Kidney (tissue), 14 donors: ENCODE data around the gene POMT1. TPM values are rescaled to one million over a fixed set of nuclear protein-coding genes. Genes with fewer than 3 reads are reported as not detected.
A peak's percentile ranks its signal among the peaks of the same experiment; 100 is the strongest.

ENCODE experiments used
- DNase-seq, 5 donors: peaks; one replicate each; pipeline ENCODE4 v3.0.0-alpha.2; 2013 to 2020
- FAIRE-seq: peaks from 2 replicates; lab custom pipeline; 2012; peaks lifted over from hg19 to GRCh38; lab: Jason Lieb, UNC
- H3K27ac ChIP-seq, 2 donors: one replicate each; pipeline ENCODE4 v1.7.0; 2013; ENCODE audit warnings: low read depth in 2 of 2, low read length in 2 of 2, inconsistent platforms in 1 of 2
- H3K27me3 ChIP-seq: one replicate; pipeline ENCODE4 v1.7.1; 2013; ENCODE audit warnings: low read length, inconsistent platforms; ENCODE audit not compliant: control insufficient read depth, insufficient read depth
- H3K36me3 ChIP-seq, 3 donors: one replicate each; pipeline versions ENCODE4 v1.7.0 to v1.7.1; 2013; ENCODE audit warnings: low read length in 3 of 3, control low read depth in 1 of 3, inconsistent platforms in 1 of 3; ENCODE audit not compliant: insufficient read depth in 3 of 3, control insufficient read depth in 2 of 3
- H3K4me1 ChIP-seq, 3 donors: one replicate each; pipeline versions ENCODE4 v1.7.0 to v1.7.1; 2013; ENCODE audit warnings: low read length in 3 of 3, inconsistent platforms in 1 of 3, low read depth in 1 of 3; ENCODE audit not compliant: control insufficient read depth in 2 of 3, insufficient read depth in 2 of 3
- H3K4me3 ChIP-seq, 3 donors: one replicate each; pipeline versions ENCODE4 v1.7.0 to v1.8.1; 2013; ENCODE audit warnings: low read length in 3 of 3, control low read depth in 1 of 3, inconsistent platforms in 1 of 3
- H3K9ac ChIP-seq, 3 donors: one replicate each; pipeline versions ENCODE4 v1.7.0 to v1.7.1; 2013; ENCODE audit warnings: low read length in 3 of 3, control low read depth in 1 of 3, inconsistent platforms in 1 of 3
- H3K9me3 ChIP-seq, 3 donors: one replicate each; pipeline versions ENCODE4 v1.7.0 to v1.7.1; 2013; ENCODE audit warnings: low read length in 3 of 3, control low read depth in 1 of 3, inconsistent platforms in 1 of 3; ENCODE audit not compliant: control insufficient read depth in 2 of 3, insufficient read depth in 1 of 3
- CTCF ChIP-seq: IDR thresholded peaks from 3 replicates; pipeline ENCODE4 v1.5.1; 2012; ENCODE audit warnings: mild to moderate bottlenecking, moderate library complexity, borderline replicate concordance; ENCODE audit not compliant: insufficient read depth; ENCODE audit errors: extremely low read depth
- intact Hi-C: fragments of 100-400 bp; cut with DNase I; formaldehyde crosslinking; loops from one replicate; pipeline ENCODE4 v1.11.1; 2022
- polyA plus RNA-seq: library from polyadenylated mRNA; stranded (reverse); fragments of 350-450 nt; fragmentation: Illumina TruSeq; extraction: RNeasy Lipid Tissue Mini Kit (QIAGEN cat#74804); gene quantifications from one replicate; pipeline ENCODE4 v1.2.3, GENCODE V29; 2014; ENCODE audit warnings: low read depth, low replicate concordance; ENCODE audit not compliant: insufficient read depth
- total RNA-seq: library from RNA; stranded (reverse); fragmentation: NEBNext Ultra II Directional; extraction: Animal tissue kit (Norgen Biotek cat#: 25700); gene quantifications from one replicate; pipeline ENCODE4 v1.2.1, GENCODE V29; 2021
- donor health status: control.
- donor health status: control.
- donor health status: control.
- donor health status: control.
- donor health status: control.
- donor health status: DM: yes; HTN: yes; CAD: no.
- donor health status: Normal renal cell carcinoma (clear cell type).

POMT1 gene
- total and polyA plus RNA-seq, 2 donors from 2014 or later, result 32.3 to 36.5 TPM

GRCh38 chr9:131478911-131479310 is 23.8 kb upstream of the POMT1 start:
- Histone ChIP-seq H3K4me1 (peaks cover 0 to 3% (median 0%) of the 10 kb centered on the region in 3 donors), H3K36me3 (peaks cover 11 to 73% (median 50%) of the 10 kb centered on the region in 3 donors), H3K27ac (no peak overlapping the region), H3K27me3 (no peaks in the 10 kb centered on the region), H3K9me3 (no peaks in the 10 kb centered on the region), H3K4me3 (no peak overlapping the region), H3K9ac (no peak overlapping the region)
- intact Hi-C loops, result no loop called here
- no peak for FAIRE-seq
- peak in 1 of 5 donors; percentile 1 for DNase-seq
- no peak for TF ChIP-seq CTCF

- Histone ChIP-seq H3K9me3 (no peaks in the 10 kb centered on the region), H3K4me1 (peaks cover 0 to 3% (median 0%) of the 10 kb centered on the region in 3 donors), H3K27ac (no peak overlapping the region), H3K9ac (no peak overlapping the region), H3K27me3 (no peaks in the 10 kb centered on the region), H3K36me3 (peaks cover 12 to 81% (median 63%) of the 10 kb centered on the region in 3 donors), H3K4me3 (no peak overlapping the region)
- intact Hi-C loops, result no loop called here
- DNase-seq (no peak), FAIRE-seq (no peak)
- TF ChIP-seq CTCF, result no peak
These were observed 22.5 kb upstream of the POMT1 start for GRCh38 chr9:131480258-131480657.

- no peak overlapping the region for H3K27ac ChIP-seq
- no peaks in the 10 kb centered on the region for H3K9me3 ChIP-seq
- TF ChIP-seq CTCF, result no peak
- peaks cover 0 to 3% (median 0%) of the 10 kb centered on the region in 3 donors for H3K4me1 ChIP-seq
- peaks cover 13 to 85% (median 73%) of the 10 kb centered on the region in 3 donors for H3K36me3 ChIP-seq
- H3K4me3 ChIP-seq, result no peak overlapping the region
- H3K9ac ChIP-seq, result no peak overlapping the region
- H3K27me3 ChIP-seq, result no peaks in the 10 kb centered on the region
- intact Hi-C loops, result no loop called here
- peak in 1 of 5 donors; percentile 61 for DNase-seq
- FAIRE-seq, result no peak
These were observed 21.0 kb upstream of the POMT1 start for GRCh38 chr9:131481441-131482342.
